Activated T-helper 1 cell treated with Interleukin-2 at 50 U/mL for 16 hours (primary cell): ENCODE measurements around the gene ATP9A.
"Not testable (repeated sequence)": the region's sequence is repeated elsewhere in the genome, so short reads cannot be mapped to it uniquely, and the experiment has no call there.

Source experiments
- DNase-seq: peaks from one replicate; pipeline ENCODE4 v3.0.0-alpha.2; 2020; ENCODE audit warnings: low read depth

Gene ATP9A

DNA sequence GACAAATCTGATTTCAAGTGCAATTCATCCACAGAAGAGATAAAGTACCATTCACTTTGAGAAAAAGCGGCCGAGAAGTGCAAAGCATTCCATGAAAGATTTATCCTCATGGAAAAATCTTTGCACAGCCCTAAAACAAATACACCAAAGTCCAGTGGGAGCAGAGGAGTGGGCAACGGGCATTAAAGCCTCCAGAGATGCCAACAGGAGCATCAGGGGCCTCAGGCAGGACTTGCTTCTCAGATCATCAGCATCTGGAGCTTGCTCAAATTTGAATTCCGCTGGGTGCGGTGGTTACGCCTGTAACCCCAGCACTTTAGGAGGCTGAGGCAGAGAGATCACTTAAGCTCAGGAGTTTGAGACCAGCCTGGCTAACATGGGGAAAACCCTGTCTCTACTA is 115.0 kb downstream of the ATP9A start:
- no peak for DNase-seq

DNA sequence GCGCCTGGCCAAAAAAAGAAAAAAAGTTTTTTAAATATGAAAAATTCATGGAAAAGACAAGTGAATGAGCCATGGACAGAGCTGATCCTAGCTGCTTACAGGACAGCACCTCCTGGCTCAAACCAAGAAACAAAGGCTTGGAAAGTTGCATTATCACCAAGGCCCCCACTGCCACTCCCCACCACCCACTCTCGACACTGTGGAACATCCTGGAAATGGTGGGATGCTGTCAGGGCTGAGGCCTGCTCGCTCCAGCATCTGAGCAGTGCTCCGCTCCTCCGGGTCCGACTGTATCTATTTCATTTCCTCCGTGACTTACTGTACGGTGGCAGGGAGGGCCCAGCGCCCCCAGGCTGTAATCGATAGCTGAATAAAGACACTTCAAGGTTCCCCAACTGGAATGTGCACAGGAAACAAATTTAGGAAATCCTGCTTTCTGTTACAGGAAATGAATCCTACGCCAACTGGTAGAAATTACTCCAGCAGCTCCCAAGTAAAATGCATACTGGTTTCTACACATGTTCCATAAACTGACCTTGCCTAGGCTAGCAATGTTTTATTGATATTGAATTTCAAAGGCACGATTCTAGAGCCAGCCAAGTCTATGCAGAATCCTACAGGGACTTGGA is 116.2 kb downstream of the ATP9A start:
- DNase-seq, result no peak

DNA sequence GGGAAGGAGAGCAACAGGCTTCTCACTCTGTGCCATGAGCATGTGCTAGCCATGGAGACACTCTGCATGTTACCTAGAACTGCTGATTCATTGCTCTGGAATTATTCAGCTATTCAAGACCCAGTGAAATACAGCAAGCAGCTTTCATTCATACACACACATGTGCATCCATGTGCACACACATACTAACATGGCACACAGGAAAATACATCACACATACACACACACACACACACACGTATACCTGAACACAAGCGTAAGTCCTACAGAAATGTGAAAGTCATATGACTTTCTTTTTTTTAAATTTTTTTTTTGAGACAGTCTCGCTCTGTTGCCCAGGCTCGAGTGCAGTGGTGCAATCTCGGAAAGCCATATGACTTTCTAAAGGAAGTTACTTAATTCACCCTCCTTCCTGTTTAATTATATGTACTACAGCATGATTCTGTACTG is 117.5 kb downstream of the ATP9A start:
- DNase-seq, result no peak

DNA sequence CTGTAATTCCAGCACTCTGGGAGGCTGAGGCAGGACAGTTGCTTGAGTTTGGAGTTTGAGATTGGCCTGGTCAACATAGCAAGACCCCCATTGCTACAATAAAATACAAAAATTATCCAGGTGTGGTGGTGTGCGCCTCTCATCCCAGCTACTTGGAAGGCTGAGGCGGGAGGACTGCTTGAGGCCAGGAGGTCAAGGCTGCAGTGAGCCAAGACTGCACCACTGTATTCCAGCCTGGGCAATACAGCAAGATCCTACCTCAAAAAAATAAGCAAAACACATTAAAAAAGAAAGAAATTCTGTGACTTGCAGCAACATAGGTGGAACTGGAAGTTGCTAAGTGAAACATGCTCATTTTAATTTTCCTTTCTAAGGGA is 119.6 kb downstream of the ATP9A start:
- no peak for DNase-seq

DNA sequence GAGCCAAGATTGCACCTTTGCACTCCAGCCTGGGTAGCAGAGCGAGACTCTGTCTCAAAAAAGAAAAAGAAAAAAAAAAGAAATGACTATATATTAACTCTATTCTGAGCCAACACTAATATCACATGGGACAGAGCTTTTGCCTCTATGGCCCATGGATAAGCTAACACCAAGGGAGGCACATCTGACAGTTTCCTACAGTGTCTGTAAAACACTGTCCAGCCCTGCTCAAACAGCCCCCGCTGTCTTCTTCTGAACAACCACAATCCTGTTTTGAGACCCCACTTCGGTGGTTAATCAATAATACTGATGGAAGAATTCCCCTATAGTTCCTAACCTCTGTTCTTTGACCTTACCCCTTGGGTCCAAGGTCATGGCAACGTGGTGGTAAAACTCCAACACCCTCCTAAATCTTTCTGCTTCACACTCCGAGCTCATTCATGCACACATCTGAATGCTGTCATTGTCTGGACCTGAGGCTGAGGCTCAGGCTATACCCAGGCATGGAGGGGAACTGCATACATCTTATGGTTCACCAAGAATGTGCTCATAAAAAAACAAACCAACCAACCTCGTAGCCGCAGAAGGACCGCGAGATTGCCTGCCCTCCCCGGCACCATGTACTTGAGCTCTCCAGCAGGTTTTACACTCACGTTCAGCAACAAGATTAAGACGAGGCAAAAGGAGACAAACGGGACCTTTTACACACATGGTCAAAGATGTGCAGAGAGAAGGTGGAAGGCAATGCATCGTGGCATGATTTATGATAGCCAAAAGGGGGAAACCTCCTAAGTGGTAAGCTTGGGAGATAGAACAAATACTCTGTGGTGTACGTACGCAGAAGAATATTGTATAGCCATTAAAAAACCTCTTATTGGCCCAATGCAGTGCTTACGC is 120.3 kb downstream of the ATP9A start:
- no peak for DNase-seq

DNA sequence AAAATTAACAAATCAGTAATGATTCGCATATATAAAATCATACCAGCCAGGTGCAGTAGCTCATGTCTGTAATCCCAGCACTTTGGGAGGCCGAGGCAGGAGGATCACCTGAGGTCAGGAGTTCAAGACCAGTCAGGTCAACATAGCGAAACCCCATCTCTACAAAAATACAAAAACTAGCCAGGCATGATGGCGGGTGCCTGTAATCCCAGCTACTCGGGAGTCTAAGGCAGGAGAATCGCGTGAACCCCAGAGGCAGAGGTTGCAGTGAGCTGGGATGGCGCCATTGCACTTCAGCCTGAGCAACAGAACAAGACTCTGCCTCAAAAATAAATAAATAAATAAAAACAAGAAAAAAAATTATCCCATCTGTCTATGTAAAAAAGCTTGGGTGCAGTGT is 124.4 kb downstream of the ATP9A start:
- not testable (repeated sequence) for DNase-seq

DNA sequence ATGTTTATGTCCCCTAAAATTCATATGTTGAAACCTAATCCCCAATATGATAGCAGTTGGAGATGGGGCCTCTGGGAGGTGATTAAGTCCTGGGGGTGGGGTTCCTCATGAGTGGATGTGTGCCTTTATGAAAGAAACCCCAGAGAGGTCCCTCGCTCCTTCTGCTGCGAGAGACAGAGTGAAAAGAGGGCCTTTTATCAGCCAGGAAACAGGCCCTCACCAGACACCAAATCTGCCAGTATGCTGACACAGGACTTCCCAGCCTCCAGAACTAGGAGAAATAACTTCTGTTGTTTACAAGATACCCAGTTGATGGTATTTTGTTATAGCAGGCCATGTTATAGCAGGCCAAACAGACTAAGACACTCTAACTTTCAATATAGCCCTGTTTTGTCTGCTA is 124.8 kb downstream of the ATP9A start:
- no peak for DNase-seq

DNA sequence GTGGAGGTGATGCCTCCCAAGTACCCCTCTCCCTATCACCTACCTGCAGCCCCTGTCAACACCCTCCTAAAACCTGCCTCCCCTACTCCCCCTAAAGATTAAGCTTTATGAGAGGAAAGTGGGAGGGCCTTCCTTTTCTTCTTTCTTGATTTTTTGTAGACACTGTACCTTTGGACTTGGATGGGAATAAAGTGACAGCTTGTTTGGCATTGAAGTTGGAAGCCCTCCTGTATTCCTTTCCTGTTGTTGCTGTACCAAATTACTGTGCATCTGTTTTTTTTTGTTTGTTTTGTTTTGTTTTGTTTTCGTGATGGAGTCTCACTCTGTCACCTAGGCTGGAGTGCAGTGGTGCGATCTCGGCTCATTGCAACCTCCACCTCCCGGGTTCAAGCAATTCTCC is 126.3 kb downstream of the ATP9A start:
- no peak for DNase-seq

DNA sequence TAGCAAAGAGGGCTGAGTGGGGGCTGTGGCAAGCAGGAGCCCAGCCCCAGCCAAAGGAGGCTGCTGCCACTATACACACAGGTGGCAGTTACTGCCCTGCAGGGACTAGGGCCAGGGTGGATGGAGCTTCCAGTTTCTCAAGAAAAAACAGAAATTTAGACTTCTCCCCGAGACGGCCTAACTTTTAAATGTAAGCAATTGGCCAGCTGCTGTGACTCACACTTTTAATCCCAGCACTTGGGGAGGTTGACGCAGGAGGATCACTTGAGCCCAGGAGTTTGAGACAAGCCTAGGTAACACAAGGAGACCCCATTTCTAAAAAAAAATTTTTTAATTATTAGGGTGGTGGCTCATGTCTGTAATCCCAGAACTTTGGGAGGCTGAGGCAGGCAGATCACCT is 127.4 kb downstream of the ATP9A start:
- DNase-seq, result no peak

DNA sequence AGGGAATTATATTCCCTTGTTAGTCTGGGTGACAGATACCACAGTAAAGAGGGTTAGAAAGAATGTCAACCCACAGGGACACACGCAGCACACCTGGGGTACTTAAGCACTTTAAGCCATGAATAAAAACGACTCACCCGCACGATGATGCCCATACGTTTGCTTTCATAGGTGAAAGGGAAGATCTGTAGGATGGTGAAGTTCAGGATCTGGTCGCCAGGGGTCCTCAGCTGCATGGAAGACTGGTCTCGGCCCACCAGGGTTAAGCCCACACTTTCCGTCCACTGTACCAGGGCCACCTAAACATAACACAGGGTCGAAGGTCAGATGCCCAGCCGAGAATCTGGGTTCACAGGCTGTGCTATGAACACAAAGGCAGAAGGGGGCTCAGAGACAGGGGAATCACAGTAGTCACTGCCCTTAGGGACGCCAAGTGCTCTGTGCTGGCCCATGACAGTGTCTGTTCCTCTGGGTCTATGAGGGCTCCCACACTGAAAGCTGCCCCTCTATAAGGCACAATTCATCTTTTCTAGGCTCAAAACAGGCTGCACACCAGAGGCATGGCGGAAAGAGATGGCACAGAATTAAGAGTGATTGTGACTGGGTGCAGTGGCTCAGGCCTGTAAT is 128.9 kb downstream of the ATP9A start:
- peak; percentile 9 for DNase-seq

DNA sequence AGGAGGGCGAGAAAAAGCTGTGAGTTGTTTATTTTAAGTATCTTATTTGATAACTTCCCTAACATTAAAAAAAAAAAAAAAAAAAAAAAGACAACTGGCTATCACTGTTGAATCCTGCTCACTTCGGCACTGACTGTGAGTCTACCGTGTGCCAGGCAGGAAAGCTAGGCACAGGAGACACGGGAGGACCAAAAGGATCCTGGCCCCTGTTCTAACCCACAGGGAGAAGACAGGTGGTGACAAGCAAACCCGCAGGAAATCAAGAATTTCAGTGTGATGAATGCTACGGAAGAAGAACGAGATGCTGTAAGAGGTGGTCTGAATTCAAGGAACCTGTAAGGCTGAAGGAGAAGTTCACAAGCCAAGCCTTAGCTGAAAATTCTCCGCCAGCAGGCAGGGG is 130.9 kb downstream of the ATP9A start:
- DNase-seq, result no peak

DNA sequence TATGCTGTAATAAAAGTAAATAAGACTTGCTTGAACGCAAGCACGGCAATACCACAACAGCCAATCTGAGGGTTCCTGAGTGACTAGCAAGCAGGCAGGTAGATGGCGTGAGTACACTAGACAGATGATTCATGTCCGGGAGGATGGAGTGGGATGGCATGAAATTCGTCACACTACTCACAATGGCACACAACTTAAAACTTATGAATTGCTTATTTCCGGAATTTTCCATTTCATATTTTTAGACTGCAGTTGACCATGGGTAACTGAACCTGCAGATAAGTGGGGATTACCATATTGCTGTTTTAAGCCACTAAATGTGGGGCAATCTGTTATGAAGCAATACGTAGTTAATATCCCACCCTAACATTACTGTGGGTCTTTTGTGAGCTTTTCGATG is 132.1 kb downstream of the ATP9A start:
- DNase-seq, result no peak

DNA sequence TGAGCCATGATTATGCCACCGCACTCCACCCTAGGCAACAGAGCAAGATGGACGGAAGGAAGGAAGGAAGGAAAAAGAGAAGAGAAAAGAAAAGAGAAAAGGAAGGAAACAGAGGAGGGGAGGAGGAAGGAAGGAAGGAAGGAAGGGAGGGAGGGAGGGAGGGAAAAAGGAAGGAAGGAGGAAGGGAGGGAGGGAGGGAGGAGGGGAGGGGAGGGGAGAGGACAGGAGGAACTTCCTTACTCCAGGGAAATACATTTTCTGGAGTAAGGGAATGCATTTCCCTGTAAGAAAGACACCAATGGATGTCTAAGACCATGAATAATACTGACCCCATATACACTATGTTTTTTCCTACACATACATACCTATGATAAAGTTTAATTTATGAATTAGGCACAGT is 132.5 kb downstream of the ATP9A start:
- no peak for DNase-seq

DNA sequence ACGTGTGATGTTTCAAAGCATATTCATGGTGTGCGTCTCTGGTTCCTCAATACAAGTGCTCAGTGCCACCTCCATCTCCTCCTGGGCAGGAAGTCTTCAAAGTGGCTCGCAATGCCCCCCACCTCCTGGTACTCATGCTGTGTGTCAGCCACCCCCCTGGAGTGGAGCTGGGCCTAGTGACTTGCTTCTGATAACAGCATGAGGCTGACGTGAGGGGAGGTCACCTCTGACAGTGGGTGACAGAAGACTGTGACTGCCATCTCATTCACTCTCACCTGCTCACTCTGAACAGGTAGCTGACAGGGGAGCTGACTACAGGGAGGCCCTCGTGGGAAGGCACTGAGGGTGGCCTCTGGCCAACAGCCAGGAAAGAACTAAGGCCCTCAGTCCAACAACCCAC is 133.3 kb downstream of the ATP9A start:
- DNase-seq, result no peak

DNA sequence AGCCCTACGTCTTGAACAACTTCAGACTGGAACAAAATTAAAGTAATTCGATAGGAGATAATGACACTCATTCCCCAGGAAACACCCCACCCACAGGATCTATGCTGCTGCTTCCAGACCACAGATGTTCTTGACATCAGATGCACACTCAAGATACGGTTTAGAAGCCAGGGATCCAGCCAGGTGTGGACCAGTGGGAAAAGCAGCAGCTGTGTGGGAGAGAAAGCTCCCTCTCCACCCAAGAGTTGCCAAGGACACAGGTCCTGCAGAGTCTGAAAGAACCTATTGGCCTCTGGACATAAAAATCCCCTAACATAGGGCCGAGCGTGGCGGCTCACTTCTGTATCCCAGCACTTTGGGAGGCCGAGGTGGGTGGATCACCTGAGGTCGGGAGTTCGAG is 133.9 kb downstream of the ATP9A start:
- no peak for DNase-seq

DNA sequence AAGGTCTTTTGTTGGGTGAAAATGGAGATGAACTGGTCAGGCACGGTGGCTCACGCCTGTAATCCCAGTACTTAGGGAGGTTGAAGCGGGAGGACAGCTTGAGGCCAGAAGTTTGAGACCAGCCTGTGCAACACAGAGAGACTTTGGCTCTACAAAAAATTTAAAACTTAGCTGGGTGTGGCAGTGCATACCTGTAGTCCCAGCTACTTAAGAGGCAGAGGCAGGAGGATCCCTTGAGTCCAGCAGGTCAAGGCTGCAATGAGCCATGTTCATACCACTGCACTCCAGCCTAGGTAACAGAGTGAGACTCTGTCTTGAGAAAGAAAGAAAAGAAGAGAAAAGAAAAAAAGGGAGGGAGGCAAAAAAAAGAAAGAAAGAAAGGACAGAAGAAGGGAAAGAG is 134.8 kb downstream of the ATP9A start:
- no peak for DNase-seq

DNA sequence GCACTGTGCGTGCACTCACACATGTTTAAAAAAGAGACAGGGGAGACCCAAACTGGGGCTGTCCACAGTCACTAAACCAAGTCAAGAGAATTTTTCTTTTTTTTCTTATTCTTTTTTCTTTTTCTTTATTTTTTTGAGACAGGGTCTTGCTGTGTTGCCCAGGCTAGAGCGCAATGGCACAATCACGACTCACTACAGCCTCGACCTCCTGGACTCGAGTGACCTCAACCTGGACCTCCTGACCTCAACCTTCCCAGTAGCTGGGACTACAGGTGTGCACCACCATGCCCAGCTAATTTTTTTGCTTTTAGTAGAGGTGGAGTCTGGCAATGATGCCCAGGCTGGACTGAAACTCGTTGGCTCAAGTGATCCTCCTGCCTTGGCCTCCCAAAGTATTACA is 136.2 kb downstream of the ATP9A start:
- DNase-seq, result no peak

DNA sequence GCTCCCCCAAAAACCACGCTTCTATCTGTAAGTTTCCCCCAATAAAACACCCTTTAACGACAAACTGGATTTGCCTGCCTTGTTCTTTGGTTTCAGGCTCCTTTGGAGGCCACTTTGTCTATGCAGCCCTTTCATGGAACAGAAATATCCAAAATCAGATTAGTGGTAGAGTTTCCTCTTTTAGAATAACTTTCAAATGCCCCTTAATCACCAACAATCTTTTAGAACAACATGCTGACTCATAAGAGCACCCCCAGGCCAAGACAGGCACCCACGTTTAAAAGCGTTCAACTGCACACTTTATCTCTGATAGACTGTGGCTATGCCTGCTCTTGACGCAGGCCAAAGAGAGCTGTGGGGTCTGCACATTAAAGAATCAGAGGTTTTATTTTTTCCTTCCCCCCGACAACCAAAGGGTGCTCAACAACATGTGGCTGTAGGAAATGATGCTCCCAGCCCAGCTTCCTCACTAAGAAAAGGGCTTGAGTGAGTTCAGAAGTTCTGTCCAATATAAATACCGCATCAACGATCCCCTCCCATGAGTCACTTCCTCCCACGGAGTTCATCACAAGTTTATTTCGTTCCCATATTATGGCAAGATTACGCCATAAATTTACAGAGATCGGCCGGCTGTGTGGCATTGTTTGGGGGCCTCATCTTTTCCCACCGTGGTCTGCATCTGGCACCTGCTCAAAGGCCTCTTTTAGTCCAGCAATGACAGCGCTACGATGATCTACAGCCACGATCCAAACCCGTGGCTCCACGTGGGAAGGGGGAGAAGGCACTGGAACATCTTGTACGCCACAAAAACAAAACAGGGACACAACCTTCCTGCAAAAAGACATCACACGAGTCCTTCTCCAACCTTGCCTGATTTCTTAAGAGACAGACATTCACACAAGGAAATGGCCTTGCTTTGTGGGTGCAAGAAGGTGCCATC is 136.9 kb downstream of the ATP9A start:
- DNase-seq, result no peak

DNA sequence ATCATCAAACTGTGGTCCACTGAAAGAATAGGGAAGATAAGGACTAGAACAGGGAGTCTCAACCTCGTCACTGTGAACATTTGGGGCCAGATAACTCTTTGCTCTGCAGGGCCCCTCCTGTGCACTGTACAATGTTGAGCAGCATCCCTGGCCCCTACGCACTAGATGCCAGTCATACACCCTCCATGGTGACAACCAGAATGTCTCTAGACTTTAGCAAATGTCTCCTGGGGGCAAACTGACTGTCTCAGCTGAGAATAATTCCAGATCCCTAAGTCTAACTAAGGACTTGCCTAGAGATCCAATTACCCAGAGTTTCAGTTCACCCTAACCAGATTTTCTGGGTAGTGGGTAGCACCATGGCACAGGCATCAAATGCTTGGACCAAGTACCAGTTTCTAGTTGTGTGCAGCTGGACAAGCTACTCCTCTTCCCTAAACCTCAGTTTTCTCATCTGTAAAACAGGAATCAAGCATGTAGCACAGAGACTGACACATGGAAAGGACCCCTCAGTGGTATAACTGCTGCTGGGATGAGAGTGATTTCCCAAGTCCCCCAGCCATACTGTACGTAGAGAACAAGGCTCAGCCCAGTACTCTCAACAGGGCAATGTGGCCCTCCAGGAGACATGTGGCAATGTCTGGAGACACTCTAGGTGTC is 138.7 kb downstream of the ATP9A start:
- no peak for DNase-seq

DNA sequence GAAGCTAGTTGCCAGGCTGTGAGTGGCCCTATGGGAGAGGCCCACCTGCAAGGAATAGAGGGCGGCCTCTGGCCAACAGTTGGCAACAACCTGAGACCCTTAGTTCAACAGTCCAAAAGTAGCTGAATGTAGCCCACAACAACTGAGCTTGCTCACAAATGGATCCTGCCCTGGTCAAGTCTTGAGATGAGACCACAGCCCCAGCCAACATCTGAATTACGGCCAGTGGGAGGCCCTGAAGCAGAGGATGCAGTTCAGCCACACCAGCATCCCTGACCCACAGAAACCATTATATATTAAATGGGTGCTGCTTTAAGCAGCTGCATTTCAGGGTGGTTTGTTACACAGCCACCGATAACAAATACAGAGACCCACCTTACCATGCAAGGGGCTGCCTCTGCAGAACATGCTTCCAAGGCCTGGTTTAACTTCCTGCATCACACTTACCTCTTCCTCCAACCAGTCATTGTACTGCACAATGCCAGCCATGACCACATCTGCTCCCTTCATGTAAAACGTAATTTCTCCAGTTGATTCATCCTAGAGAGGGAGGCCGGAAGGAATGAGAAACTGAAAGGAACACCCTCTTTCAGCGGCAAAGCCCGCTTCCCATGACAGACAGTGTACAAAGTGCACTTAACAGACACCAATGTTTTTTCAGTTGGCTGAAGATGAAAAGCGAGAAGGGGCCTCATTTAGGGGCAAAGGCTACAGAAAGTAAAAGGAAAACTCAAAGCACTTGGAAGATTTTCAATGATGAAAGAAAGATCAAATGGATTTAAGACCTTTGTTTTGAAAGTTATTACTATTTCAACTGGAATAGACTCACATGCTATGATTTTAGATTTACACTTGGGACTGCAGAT is 139.4 kb downstream of the ATP9A start:
- DNase-seq, result no peak

DNA sequence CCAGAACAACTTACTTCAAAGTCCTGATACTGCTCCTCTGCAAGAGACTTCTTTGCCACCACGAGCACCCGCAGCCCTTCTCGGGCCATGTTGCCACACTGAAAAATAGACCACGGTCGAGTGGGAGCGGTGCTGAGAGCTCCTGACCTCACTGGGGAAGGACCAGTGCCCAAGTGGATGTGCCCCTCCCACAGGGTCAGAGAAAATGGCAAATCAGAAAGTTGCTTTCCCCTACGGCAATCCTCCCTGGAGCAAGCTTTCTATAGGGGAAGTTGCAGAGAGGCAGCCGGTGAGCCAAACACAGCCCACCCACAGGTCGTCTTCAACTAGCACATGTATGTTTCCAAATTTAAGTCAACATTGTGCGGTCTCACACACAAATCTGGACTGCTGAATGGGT is 140.6 kb downstream of the ATP9A start:
- no peak for DNase-seq
